Gastrocnemius medialis (tissue), 4 donors: ENCODE measurements around the gene TMEM222.

ENCODE experiments used
- POLR2A ChIP-seq, 2 donors: fragments of 450-650 bp; IDR thresholded peaks; one replicate each; pipeline ENCODE4 v1.6.1; 2017; ENCODE audit warnings: antibody characterized with exemption in 2 of 2, mild to moderate bottlenecking in 2 of 2, moderate library complexity in 2 of 2
- TF ChIP-seq, protein P1 (sequence below), 5 experiments: fragments of 450-650 bp in 3 of 5; fragments of 200-600 bp in 2 of 5; sonication (generic) in 2 of 5; IDR thresholded peaks in 4 of 5; conservative IDR thresholded peaks in 1 of 5; 1 replicate in 4 of 5; 2 replicates in 1 of 5; pipeline ENCODE4 v1.5.1; 2016 to 2019; ENCODE audit warnings: antibody characterized with exemption in 5 of 5, mild to moderate bottlenecking in 3 of 5, moderate library complexity in 3 of 5

DNA sequence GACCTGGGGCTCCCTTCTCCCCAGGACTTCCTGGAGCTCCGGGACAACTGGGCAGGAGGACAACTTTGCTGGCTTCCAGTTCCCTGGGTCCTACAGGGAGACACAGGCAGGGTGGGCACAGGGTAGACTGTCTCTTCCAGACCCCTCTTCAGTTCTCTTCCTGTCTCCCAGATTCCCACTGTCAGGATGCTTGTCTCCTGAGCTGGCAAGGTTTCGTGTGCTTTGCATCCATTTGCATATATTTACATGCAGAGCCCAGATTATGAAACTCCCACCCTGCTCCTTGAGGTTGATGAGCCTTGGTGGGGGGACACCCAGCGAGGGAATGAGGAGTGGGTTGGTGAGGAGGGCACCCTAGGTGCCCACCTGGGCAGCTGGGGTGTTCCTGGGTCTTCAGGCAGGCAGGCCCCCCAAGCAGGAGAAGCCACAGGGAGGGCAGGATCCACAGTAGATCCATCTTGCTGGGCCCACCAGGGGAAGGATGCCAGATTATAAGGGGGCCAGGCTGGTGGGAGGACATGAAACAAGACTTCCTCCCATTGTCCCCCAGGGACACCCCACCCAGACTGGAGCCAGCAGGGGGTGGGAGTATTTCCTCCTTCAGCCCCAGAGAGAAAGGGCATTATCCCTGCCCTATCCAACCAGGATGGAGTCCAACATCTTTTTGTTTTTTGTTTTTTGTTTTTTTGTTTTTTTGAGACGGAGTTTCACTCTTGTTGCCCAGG lies 52.6 kb downstream of the TMEM222 start, which contains the start of gene FCN3:
- no peak for TF ChIP-seq POLR2A (IDR thresholded peaks at IDR 0.05)
- TF ChIP-seq, protein P1, sequence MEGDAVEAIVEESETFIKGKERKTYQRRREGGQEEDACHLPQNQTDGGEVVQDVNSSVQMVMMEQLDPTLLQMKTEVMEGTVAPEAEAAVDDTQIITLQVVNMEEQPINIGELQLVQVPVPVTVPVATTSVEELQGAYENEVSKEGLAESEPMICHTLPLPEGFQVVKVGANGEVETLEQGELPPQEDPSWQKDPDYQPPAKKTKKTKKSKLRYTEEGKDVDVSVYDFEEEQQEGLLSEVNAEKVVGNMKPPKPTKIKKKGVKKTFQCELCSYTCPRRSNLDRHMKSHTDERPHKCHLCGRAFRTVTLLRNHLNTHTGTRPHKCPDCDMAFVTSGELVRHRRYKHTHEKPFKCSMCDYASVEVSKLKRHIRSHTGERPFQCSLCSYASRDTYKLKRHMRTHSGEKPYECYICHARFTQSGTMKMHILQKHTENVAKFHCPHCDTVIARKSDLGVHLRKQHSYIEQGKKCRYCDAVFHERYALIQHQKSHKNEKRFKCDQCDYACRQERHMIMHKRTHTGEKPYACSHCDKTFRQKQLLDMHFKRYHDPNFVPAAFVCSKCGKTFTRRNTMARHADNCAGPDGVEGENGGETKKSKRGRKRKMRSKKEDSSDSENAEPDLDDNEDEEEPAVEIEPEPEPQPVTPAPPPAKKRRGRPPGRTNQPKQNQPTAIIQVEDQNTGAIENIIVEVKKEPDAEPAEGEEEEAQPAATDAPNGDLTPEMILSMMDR (IDR thresholded peaks at IDR 0.05 in 4 of 5, conservative IDR thresholded peaks at IDR 0.05 in 1 of 5), result no peak
